ENCODE data around the gene HELB. TPM values are rescaled to one million over a fixed set of nuclear protein-coding genes. Genes with fewer than 3 reads are reported as not detected.

The HELB gene
- total RNA-seq, 5 donors from 2014 or later (not counting 1 experiment from before 2014, with no cell fraction given): 38.6 to 66.4 (median 45.7) TPM

DNA sequence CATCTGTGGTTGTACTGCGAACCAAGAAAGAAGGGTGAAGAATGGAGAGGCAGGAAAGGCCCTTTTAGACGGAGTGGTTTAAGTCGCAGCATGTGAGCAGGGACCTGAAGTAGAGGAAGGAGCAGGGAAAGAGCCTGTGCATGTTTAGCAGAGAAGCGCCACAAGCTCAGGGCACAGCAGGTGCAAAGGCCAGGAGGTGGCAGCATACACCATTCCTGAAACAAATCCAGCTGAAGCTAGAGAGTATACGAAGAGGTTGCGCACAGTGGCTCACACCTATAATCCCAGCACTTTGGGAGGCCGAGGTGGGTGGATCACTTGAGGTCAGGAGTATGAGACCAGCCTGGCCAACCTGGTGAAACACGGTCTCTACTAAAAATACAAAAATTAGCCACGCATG is 49.9 kb downstream of the HELB start:
- H3K36me3 Mint-ChIP-seq: peaks cover 44% of the 10 kb centered on the region
- DNase-seq (peak in 1 of 35 experiments; percentile 23), ATAC-seq (replicated peaks in 1 of 4) (no peak)
- H3K27ac ChIP-seq (ENCODE audit: low read length): no peak overlapping the region
- H3K36me3 ChIP-seq (ENCODE audit: control insufficient read depth in 2 of 2, extremely low read depth in 1 of 2, insufficient read depth in 1 of 2, low read length in 1 of 2): peaks cover 0 to 17% of the 10 kb centered on the region in 2 donors
- H3K4me3 ChIP-seq (ENCODE audit: control insufficient read depth in 1 of 2, extremely low read depth in 1 of 2, low read length in 1 of 2): no peak overlapping the region
- no peaks in the 10 kb centered on the region for H3K4me1 ChIP-seq (ENCODE audit: control insufficient read depth in 1 of 2, extremely low read depth in 1 of 2, insufficient read depth in 2 of 2, low read length in 2 of 2)
- H3K27me3 Mint-ChIP-seq: no peaks in the 10 kb centered on the region
- WGBS (ENCODE audit: insufficient coverage): 95% methylated on average over 3 of the region's 9 CpGs
- no peaks in the 10 kb centered on the region for H3K9me3 Mint-ChIP-seq
- no peaks in the 10 kb centered on the region for H3K9me3 ChIP-seq
- no peaks in the 10 kb centered on the region for H3K4me1 Mint-ChIP-seq
- no peaks in the 10 kb centered on the region for H3K27me3 ChIP-seq (replicated peaks in 1 of 2; ENCODE audit: control insufficient read depth in 2 of 2, extremely low read depth in 1 of 2, insufficient read depth in 2 of 2, low read length in 1 of 2)
- no peak overlapping the region for H3K4me3 Mint-ChIP-seq
- H3K27ac Mint-ChIP-seq: no peak overlapping the region
- POLR2A ChIA-PET: interaction anchor here in 1 of 2 donors (0.5 kb wide), 1 partner anchor 122 kb away, joined by 5 read pairs; no protein-coding TSS in a partner anchor
- CTCF ChIA-PET: interaction anchor here in 1 of 2 donors (0.7 kb wide), 2 partner anchors 17 to 51 kb away, joined by 3 to 4 read pairs; no protein-coding TSS in a partner anchor

DNA sequence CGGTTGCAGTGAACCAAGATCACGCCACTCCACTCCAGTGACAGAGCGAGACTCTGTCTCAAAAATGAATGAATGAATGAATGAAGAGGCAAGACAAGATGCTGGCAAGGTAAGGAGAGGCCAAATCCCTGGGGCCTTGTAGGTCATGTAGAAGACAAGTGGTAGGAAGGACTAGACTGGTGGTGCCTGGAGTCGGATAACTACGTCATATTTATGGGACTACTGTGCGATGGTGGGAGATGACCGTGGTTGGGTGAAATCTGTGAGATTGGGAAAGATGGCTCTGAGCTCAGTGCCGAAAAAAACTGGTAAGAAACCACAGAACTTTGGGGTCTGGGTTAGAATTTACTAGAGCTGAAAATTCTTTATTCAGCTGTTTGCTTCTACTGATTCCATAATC is 50.6 kb downstream of the HELB start:
- no peak for ATAC-seq (replicated peaks in 1 of 4)
- CTCF ChIA-PET: no interaction called here
- Histone ChIP-seq H3K4me1 (ENCODE audit: control insufficient read depth in 1 of 2, extremely low read depth in 1 of 2, insufficient read depth in 2 of 2, low read length in 2 of 2) (no peaks in the 10 kb centered on the region), H3K9me3 (no peaks in the 10 kb centered on the region), H3K4me3 (ENCODE audit: control insufficient read depth in 1 of 2, extremely low read depth in 1 of 2, low read length in 1 of 2) (no peak overlapping the region), H3K36me3 (ENCODE audit: control insufficient read depth in 2 of 2, extremely low read depth in 1 of 2, insufficient read depth in 1 of 2, low read length in 1 of 2) (peaks cover 0 to 16% of the 10 kb centered on the region in 2 donors), H3K27ac (ENCODE audit: low read length) (no peak overlapping the region), H3K27me3 (replicated peaks in 1 of 2; ENCODE audit: control insufficient read depth in 2 of 2, extremely low read depth in 1 of 2, insufficient read depth in 2 of 2, low read length in 1 of 2) (no peaks in the 10 kb centered on the region)
- peaks cover 40% of the 10 kb centered on the region for H3K36me3 Mint-ChIP-seq
- DNase-seq: no peak
- no peak overlapping the region for H3K4me3 Mint-ChIP-seq
- no peaks in the 10 kb centered on the region for H3K4me1 Mint-ChIP-seq
- no peaks in the 10 kb centered on the region for H3K27me3 Mint-ChIP-seq
- WGBS (ENCODE audit: insufficient coverage): 96% methylated on average over 4 of the region's 8 CpGs
- no peak overlapping the region for H3K27ac Mint-ChIP-seq
- POLR2A ChIA-PET: interaction anchor here in 1 of 2 donors (0.5 kb wide), 1 partner anchor 123 kb away, joined by 5 read pairs; no protein-coding TSS in a partner anchor
- H3K9me3 Mint-ChIP-seq: no peaks in the 10 kb centered on the region

DNA sequence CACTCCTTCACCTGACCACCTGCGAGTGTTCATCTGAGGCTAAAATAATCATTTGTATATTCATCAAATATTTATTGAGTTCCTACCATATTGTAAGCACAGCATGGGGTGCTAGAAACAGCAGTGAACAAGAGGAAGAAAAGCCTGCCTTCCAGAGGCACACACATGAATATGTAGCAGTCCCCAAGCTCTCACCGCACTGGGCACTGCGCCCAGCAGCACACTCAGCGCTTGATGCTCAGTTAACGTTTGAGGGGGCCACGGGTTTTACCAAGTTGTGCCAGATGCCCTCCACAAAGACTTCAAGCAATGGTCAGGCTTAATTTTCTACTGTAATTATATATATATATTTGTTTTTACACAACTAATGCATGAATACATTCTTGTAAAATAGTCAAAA is 52.0 kb downstream of the HELB start:
- peaks cover 0 to 11% of the 10 kb centered on the region in 2 donors for H3K36me3 ChIP-seq (ENCODE audit: control insufficient read depth in 2 of 2, extremely low read depth in 1 of 2, insufficient read depth in 1 of 2, low read length in 1 of 2)
- CTCF ChIA-PET: no interaction called here
- no peaks in the 10 kb centered on the region for H3K4me1 ChIP-seq (ENCODE audit: control insufficient read depth in 1 of 2, extremely low read depth in 1 of 2, insufficient read depth in 2 of 2, low read length in 2 of 2)

DNA sequence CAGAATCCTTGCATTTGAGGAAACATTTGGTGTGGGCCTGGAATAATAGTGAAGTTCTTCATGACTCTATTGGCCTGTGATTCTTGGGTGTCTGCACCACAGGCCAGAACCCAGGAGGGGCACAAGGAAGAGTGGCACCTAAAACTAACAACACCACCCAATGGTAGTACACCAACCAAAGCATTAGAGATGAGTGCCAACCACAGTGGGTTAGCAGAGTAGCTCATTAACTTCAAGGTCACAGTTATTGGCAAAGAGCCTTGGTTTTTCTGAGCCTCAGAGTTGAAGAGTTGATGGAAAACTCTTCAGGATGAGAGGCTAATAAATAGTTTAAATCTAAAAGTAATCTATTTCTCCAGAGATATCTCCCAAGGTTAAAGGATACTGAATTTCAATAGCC is 57.0 kb downstream of the HELB start:
- Histone ChIP-seq H3K4me3 (ENCODE audit: control insufficient read depth in 1 of 2, extremely low read depth in 1 of 2, low read length in 1 of 2) (no peak overlapping the region), H3K4me1 (ENCODE audit: control insufficient read depth in 1 of 2, extremely low read depth in 1 of 2, insufficient read depth in 2 of 2, low read length in 2 of 2) (no peaks in the 10 kb centered on the region), H3K27ac (ENCODE audit: low read length) (no peak overlapping the region), H3K36me3 (ENCODE audit: control insufficient read depth in 2 of 2, extremely low read depth in 1 of 2, insufficient read depth in 1 of 2, low read length in 1 of 2) (peaks cover 0 to 3% of the 10 kb centered on the region in 2 donors), H3K27me3 (replicated peaks in 1 of 2; ENCODE audit: control insufficient read depth in 2 of 2, extremely low read depth in 1 of 2, insufficient read depth in 2 of 2, low read length in 1 of 2) (no peaks in the 10 kb centered on the region), H3K9me3 (no peaks in the 10 kb centered on the region)
- Mint-ChIP-seq H3K27ac (no peak overlapping the region), H3K4me3 (no peak overlapping the region), H3K4me1 (no peaks in the 10 kb centered on the region), H3K27me3 (no peaks in the 10 kb centered on the region), H3K9me3 (no peaks in the 10 kb centered on the region), H3K36me3 (peaks cover 15% of the 10 kb centered on the region)
- POLR2A ChIA-PET: interaction anchor here in 1 of 2 donors (0.6 kb wide), 1 partner anchor 1751 kb away, joined by 3 read pairs; no protein-coding TSS in a partner anchor
- ATAC-seq (replicated peaks in 1 of 4) (no peak), DNase-seq (no peak)
- CTCF ChIA-PET: no interaction called here

More for the DNA sequence above, 52.0 kb downstream of the HELB start:
- Histone ChIP-seq H3K27me3 (replicated peaks in 1 of 2; ENCODE audit: control insufficient read depth in 2 of 2, extremely low read depth in 1 of 2, insufficient read depth in 2 of 2, low read length in 1 of 2) (no peaks in the 10 kb centered on the region), H3K4me3 (ENCODE audit: control insufficient read depth in 1 of 2, extremely low read depth in 1 of 2, low read length in 1 of 2) (no peak overlapping the region), H3K9me3 (no peaks in the 10 kb centered on the region), H3K27ac (ENCODE audit: low read length) (no peak overlapping the region)
- peak overlapping the region in 1 of 2 donors; percentile 62 for H3K27ac Mint-ChIP-seq
- H3K4me3 Mint-ChIP-seq: no peak overlapping the region
- DNase-seq (no peak), ATAC-seq (replicated peaks in 1 of 4) (no peak)
- WGBS (ENCODE audit: insufficient coverage): no CpG with 5 or more reads among the region's 6 CpGs
- H3K27me3 Mint-ChIP-seq: no peaks in the 10 kb centered on the region
- no peaks in the 10 kb centered on the region for H3K4me1 Mint-ChIP-seq
- no peaks in the 10 kb centered on the region for H3K9me3 Mint-ChIP-seq
- POLR2A ChIA-PET: no interaction called here
- peaks cover 34% of the 10 kb centered on the region for H3K36me3 Mint-ChIP-seq

DNA sequence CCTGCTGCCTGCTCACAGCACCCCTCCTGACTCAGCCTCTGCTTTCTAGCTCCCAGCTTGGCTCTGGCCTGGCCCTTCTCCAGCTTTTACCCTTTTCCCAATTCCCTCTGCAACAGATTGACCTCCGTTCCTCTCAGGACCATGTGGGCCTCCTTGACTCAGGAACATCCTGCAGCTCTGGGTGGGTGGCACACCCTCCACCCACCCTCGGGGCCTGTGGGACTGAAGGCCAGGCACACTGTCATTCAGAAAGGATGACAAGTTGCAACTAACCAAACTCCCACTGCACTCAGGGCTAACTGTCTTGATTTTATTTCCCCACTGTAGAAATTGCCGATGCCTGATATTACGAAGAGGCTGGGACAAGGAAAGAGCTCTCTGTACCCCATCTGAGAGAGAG is 59.4 kb downstream of the HELB start:
- Mint-ChIP-seq H3K4me1 (no peaks in the 10 kb centered on the region), H3K9me3 (no peaks in the 10 kb centered on the region), H3K36me3 (peaks cover 29% of the 10 kb centered on the region), H3K27me3 (no peaks in the 10 kb centered on the region), H3K4me3 (no peak overlapping the region), H3K27ac (no peak overlapping the region)
- Histone ChIP-seq H3K4me1 (ENCODE audit: control insufficient read depth in 1 of 2, extremely low read depth in 1 of 2, insufficient read depth in 2 of 2, low read length in 2 of 2) (no peaks in the 10 kb centered on the region), H3K9me3 (no peaks in the 10 kb centered on the region), H3K36me3 (ENCODE audit: control insufficient read depth in 2 of 2, extremely low read depth in 1 of 2, insufficient read depth in 1 of 2, low read length in 1 of 2) (peaks cover 0 to 3% of the 10 kb centered on the region in 2 donors), H3K27me3 (replicated peaks in 1 of 2; ENCODE audit: control insufficient read depth in 2 of 2, extremely low read depth in 1 of 2, insufficient read depth in 2 of 2, low read length in 1 of 2) (no peaks in the 10 kb centered on the region), H3K4me3 (ENCODE audit: control insufficient read depth in 1 of 2, extremely low read depth in 1 of 2, low read length in 1 of 2) (no peak overlapping the region), H3K27ac (ENCODE audit: low read length) (no peak overlapping the region)
- DNase-seq (no peak), ATAC-seq (replicated peaks in 1 of 4) (no peak)
- WGBS (ENCODE audit: insufficient coverage): 86% methylated on average over 2 of the region's 4 CpGs
- ChIA-PET POLR2A (interaction anchor here in 1 of 2 donors (0.6 to 0.7 kb wide), 2 partner anchors 92 to 1291 kb away, joined by 3 to 14 read pairs; no protein-coding TSS in a partner anchor), CTCF (no interaction called here)

DNA sequence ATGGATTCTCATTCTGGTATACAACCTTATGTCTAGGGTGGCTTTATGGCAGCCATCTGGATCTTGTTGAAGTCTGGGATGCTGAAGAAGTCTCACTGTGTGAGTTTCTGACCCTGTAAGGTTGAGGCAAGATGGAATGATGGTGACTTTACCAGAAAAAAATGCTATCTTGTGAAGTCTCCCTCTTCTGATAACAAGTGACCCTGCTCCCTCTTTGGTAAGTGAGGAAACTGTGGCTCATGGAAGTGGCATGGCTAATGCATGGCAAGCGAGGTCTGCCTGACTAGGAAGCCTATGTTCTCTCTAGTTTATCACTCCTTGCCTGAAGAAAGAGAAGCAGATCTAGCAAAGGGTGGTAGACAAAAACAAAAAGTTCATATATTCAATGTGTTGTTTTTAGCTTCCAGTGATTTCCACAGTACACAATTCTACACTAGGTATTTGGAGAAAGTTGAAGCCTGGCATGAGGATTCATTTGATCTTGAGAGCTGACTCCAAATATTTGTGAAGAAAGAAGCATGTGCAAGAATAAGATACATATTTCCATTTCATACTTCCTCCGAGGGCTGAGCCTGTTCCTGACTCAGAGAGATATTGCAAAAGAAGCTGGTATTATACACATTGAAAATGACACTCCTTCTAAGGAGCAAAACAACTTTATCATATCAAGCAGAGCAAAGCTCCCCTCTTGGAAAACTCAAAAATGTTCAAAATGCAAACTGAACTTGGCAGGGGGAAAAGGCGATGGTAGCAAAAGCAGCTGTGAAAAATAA is 63.6 kb downstream of the HELB start:
- DNase-seq (no peak), ATAC-seq (replicated peaks in 1 of 4) (no peak)
- POLR2A ChIA-PET: no interaction called here
- no peaks in the 10 kb centered on the region for H3K27me3 Mint-ChIP-seq
- CTCF ChIA-PET: no interaction called here
- no peaks in the 10 kb centered on the region for H3K4me1 ChIP-seq (ENCODE audit: control insufficient read depth in 1 of 2, extremely low read depth in 1 of 2, insufficient read depth in 2 of 2, low read length in 2 of 2)
- no peak overlapping the region for H3K4me3 ChIP-seq (ENCODE audit: control insufficient read depth in 1 of 2, extremely low read depth in 1 of 2, low read length in 1 of 2)
- H3K27ac Mint-ChIP-seq: no peak overlapping the region
- no CpG with 5 or more reads among the region's 3 CpGs for WGBS (ENCODE audit: insufficient coverage)
- peaks cover 0 to 6% of the 10 kb centered on the region in 2 donors for H3K36me3 ChIP-seq (ENCODE audit: control insufficient read depth in 2 of 2, extremely low read depth in 1 of 2, insufficient read depth in 1 of 2, low read length in 1 of 2)
- H3K4me1 Mint-ChIP-seq: no peaks in the 10 kb centered on the region
- H3K4me3 Mint-ChIP-seq: no peak overlapping the region
- H3K27me3 ChIP-seq (replicated peaks in 1 of 2; ENCODE audit: control insufficient read depth in 2 of 2, extremely low read depth in 1 of 2, insufficient read depth in 2 of 2, low read length in 1 of 2): no peaks in the 10 kb centered on the region
- peaks cover 55% of the 10 kb centered on the region for H3K36me3 Mint-ChIP-seq
- no peaks in the 10 kb centered on the region for H3K9me3 Mint-ChIP-seq
- no peak overlapping the region for H3K27ac ChIP-seq (ENCODE audit: low read length)
- H3K9me3 ChIP-seq: no peaks in the 10 kb centered on the region
